Large intestine (tissue), 3 donors: Measurements from ENCODE around the gene MAPK8. TPM values are rescaled to one million over a fixed set of nuclear protein-coding genes. Genes with fewer than 3 reads are reported as not detected.
"Not testable (repeated sequence)": the region's sequence is repeated elsewhere in the genome, so short reads cannot be mapped to it uniquely, and the experiment has no call there.

Source experiments
- DNase-seq, 2 donors: peaks; one replicate each; pipeline versions ENCODE4 v3.0.0 to v3.0.0-alpha.2; 2013
- H3K27ac ChIP-seq: one replicate; pipeline ENCODE4 v1.5.1; 2013; ENCODE audit warnings: low read length
- H3K27me3 ChIP-seq: 2 replicates; pipeline ENCODE4 v1.6.1; 2013; ENCODE audit warnings: low read length; ENCODE audit not compliant: control insufficient read depth, insufficient read depth
- H3K36me3 ChIP-seq: 2 replicates; pipeline ENCODE4 v1.6.1; 2013; ENCODE audit warnings: low read length; ENCODE audit not compliant: control insufficient read depth, insufficient read depth
- H3K4me1 ChIP-seq: one replicate; pipeline ENCODE4 v1.6.1; 2013; ENCODE audit warnings: low read length; ENCODE audit not compliant: control insufficient read depth, insufficient read depth
- H3K4me3 ChIP-seq: one replicate; pipeline ENCODE4 v1.5.1; 2013; ENCODE audit warnings: low read length
- H3K9me3 ChIP-seq: one replicate; pipeline ENCODE4 v1.6.1; 2013; ENCODE audit warnings: mild to moderate bottlenecking, low read depth, low read length, moderate library complexity; ENCODE audit not compliant: control insufficient read depth
- WGBS: methylation state at CpG from one replicate; pipeline ENCODE4 v1.1.5; 2013; ENCODE audit warnings: low lambda C conversion rate; ENCODE audit not compliant: insufficient coverage; 5-methylcytosine and 5-hydroxymethylcytosine counted together
- polyA plus RNA-seq: library from polyadenylated mRNA; unstranded; fragments of 120-200 nt; gene quantifications from one replicate; pipeline ENCODE4 v1.2.1, GENCODE V29; 2013

The MAPK8 gene
- polyA plus RNA-seq, 1 donor: 40.6 TPM

DNA sequence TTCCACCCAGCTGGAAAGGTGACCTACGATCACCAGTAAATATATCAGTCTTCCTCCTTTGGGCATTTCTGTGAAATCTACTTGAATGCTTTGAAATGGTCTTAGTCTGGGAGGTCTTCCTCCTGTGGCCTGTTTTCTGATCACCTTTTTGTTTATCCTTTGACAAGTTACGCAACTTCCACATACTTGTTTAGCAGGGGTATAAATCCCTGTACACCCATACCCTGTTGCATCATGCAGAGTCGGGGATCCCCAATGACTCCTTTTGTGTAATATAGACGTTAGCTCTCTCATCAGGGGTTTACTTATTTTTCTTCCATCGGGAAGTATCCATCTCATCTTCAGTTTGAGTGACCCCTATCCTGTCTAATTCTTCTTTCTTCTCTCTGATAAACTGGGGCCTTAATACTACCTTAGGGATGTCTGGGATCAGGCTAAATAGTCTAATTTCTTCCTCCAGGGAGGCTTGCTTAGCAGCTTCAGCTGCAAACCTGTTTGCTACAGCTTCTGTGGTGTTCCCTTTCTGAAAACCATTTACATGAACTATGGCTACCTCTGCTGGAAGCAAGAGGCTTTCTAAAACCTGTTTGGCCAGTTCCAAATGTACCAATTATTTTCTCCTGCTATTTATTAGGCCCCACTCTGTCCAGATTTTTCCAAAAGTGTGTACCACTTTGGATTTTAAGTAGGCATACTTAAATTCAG is 25.8 kb downstream of the MAPK8 start:
- WGBS: no CpG with 5 or more reads among the region's 5 CpGs
- H3K27me3 ChIP-seq: no peaks in the 10 kb centered on the region
- no peak overlapping the region for H3K27ac ChIP-seq
- peaks cover 6% of the 10 kb centered on the region for H3K9me3 ChIP-seq
- no peak for DNase-seq
- no peak overlapping the region for H3K4me3 ChIP-seq
- H3K36me3 ChIP-seq: peaks cover 7% of the 10 kb centered on the region
- H3K4me1 ChIP-seq: no peaks in the 10 kb centered on the region

DNA sequence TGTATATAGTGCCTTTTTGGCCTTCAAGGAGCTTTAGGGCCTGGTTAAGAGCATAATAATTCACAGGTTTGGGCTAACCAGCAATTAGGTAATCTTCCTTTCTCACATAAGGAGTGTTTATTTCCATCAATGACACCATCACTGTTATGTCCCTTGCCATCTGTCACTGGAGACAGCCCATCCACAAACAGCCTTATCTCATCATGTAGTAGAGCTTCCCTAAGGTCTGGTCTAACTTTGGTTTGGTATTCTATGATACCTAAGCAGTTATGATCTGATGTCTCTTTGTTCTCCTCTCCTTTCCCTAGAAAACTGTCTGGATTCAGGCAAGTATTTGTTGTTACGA is 26.4 kb downstream of the MAPK8 start:
- Histone ChIP-seq H3K4me3 (no peak overlapping the region), H3K27me3 (no peaks in the 10 kb centered on the region), H3K27ac (no peak overlapping the region), H3K4me1 (no peaks in the 10 kb centered on the region), H3K36me3 (peaks cover 7% of the 10 kb centered on the region), H3K9me3 (peaks cover 6% of the 10 kb centered on the region)
- WGBS: no CpG with 5 or more reads among the region's 1 CpG
- DNase-seq: no peak

DNA sequence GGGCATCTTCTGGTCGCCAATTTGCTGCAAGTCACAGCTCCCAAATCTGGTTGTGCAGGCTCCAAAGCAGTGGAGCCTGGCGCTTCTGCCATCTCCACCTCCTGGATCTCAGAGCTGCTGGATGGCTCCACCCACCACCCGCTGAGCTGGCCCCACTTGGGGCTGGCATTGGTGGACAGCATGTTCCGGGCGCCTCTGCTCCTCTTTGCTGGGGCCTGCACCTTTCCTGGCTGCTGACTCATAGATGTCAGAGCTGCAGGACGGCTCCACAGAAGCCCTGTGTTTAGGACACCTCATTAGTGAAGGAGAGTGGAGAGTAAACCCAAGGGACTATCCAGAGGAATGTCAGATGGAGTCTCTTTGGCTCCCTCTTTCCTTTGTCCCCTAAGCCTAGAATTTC is 27.4 kb downstream of the MAPK8 start:
- 100% methylated on average over 1 of the region's 6 CpGs for WGBS
- no peak for DNase-seq

DNA sequence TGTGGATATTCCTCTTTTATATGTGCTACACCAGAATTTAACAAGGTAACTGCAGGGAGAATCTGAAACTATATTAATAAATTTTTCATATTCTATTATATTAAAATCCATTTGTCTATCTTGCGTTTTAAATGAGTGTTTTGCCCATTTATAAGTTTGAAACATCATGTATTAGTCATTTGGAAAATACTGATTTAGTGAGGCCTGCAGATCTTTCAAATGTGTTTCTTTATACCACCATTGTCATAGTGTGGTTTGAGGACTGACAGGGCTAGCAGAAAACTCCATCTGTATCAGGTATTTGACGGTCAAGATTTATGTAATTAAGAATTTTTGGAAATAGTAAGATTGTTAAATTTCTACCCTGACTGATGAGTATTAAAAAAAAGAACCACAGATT is 29.3 kb downstream of the MAPK8 start:
- Histone ChIP-seq H3K27ac (no peak overlapping the region), H3K4me3 (no peak overlapping the region), H3K27me3 (no peaks in the 10 kb centered on the region), H3K9me3 (peaks cover 6% of the 10 kb centered on the region), H3K36me3 (peaks cover 7% of the 10 kb centered on the region), H3K4me1 (no peaks in the 10 kb centered on the region)
- 94% methylated on average over 2 of the region's 2 CpGs for WGBS
- no peak for DNase-seq

More for the DNA sequence above, 27.4 kb downstream of the MAPK8 start:
- Histone ChIP-seq H3K27ac (no peak overlapping the region), H3K4me3 (no peak overlapping the region), H3K4me1 (no peaks in the 10 kb centered on the region), H3K9me3 (peaks cover 6% of the 10 kb centered on the region), H3K36me3 (peaks cover 7% of the 10 kb centered on the region), H3K27me3 (no peaks in the 10 kb centered on the region)

DNA sequence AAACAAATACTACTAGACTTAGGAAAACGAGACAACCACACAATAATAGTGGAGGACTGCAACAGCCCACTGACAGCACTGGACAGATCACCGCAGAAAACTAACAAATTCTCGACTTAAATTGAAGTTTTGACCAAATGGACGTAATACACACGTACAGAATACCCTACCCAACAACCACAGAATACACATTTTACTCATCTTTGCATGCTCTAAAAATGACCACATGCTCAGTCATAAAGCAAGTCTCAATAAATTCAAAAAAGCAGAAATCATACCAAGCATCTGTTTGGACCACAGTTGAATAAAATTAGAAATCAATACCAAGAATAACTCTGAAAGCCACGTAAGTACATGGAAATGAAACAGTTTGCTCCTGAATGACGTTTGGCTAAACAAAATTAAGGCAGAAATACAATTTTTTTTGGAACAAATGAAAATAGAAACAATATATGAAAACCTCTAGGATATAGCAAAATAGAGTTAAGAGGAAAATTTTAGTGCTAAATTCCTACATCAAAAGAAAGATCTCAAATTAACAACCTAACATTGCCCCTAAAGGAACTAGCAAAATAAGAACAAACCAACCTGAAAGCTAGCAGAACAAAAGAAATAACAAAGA is 30.6 kb downstream of the MAPK8 start:
- DNase-seq: no peak
- H3K27ac ChIP-seq: no peak overlapping the region
- H3K27me3 ChIP-seq: no peaks in the 10 kb centered on the region
- no peaks in the 10 kb centered on the region for H3K4me1 ChIP-seq
- H3K9me3 ChIP-seq: peaks cover 4% of the 10 kb centered on the region
- no peak overlapping the region for H3K4me3 ChIP-seq
- WGBS: 100% methylated on average over 2 of the region's 7 CpGs
- peaks cover 5% of the 10 kb centered on the region for H3K36me3 ChIP-seq

DNA sequence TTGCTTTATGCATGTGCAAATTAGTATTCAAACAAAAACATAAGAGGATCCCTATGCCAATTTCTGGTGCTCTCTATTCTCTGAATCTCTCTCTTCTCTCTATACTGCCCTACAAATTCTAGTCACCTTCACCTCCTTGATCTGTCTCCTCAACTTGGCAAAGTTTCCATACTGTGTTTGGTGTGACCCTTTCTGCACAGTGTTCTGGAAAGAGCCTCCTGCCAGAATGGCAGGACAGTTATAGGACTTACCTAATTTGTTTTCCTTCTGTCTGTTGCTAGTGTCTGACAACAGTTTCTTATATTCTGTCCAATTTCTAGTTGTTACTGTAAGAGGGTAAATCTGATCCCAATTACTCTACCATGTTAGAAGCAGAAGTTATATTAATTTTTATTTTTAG is 34.3 kb downstream of the MAPK8 start:
- Histone ChIP-seq H3K4me3 (no peak overlapping the region), H3K9me3 (no peaks in the 10 kb centered on the region), H3K27ac (no peak overlapping the region), H3K36me3 (no peaks in the 10 kb centered on the region), H3K4me1 (no peaks in the 10 kb centered on the region), H3K27me3 (no peaks in the 10 kb centered on the region)
- DNase-seq: no peak

DNA sequence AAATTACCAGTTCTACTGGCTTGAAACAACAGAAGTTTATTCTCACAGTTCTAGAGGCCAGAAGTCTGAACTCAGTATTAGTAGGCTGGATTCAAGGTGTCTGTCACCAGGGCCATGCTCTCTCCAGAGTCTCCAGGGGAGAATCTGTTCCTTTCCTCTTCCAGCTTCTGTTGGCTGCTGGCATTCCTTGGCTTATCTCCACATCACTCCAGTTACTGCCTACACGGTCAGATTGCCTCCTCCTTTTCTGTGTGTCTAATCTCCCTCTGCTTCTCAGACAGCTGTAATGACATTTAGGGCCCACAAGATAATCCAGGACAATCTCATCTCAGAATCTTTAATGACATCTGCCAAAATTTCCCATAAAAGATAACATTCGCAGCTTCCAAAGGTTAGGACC is 36.6 kb downstream of the MAPK8 start:
- Histone ChIP-seq H3K4me3 (no peak overlapping the region), H3K9me3 (peaks cover 5% of the 10 kb centered on the region), H3K27me3 (no peaks in the 10 kb centered on the region), H3K27ac (no peak overlapping the region), H3K36me3 (no peaks in the 10 kb centered on the region), H3K4me1 (no peaks in the 10 kb centered on the region)
- 0% methylated on average over 1 of the region's 2 CpGs for WGBS
- no peak for DNase-seq

DNA sequence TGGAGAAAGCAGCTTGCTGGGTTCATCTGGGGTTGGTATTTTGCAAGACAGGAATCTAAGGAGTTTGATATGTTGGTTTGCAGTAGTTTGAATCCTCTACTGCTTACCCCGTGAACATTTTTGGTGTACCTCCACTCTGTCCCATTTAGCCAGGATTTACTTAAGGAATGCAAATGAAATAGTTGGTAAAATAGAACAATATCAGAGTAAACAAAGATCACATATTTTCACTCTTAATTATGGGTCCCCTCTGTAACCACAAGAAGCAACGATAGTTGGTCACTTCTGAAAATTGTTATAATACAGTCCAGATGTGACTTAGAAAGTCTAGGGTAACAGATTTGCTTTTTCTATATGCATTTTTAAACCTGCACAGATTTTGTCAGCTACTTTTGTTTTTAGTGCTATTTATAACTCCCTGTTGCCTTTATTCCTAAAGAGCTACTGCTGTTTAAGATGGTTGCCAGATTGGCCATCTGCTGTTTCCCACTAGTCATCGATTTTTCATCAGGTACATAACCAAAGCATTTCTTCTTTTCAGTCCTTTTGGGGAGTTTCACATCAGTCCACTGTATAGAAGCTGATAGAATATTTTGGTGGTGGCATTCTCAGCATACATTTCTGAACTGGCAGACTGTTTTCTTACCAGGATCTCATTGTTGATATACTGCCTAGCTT is 37.6 kb downstream of the MAPK8 start:
- Histone ChIP-seq H3K4me1 (no peaks in the 10 kb centered on the region), H3K36me3 (no peaks in the 10 kb centered on the region), H3K4me3 (no peak overlapping the region), H3K27me3 (no peaks in the 10 kb centered on the region), H3K9me3 (peaks cover 5% of the 10 kb centered on the region), H3K27ac (no peak overlapping the region)
- WGBS: 86% methylated on average over 1 of the region's 3 CpGs
- no peak for DNase-seq

DNA sequence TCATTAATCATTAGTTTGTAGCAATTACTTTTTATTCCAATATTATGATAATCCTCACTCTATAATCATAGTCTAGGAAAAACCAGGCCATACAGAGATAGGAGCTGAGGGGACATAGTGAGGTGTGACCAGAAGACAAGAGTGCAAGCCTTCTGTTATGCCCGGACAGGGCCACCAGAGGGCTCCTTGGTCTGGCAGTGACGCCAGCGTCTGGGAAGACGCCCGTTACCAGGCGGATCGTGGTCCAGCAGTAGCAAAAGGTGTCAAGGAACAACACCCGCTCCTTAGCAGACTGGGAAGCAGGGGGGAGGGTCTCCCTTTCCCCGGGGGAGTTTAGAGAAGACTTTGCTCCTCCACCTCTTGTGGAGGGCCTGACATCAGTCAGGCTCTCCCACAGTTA is 39.8 kb downstream of the MAPK8 start:
- not testable (repeated sequence) for H3K9me3 ChIP-seq, H3K27ac ChIP-seq, H3K4me3 ChIP-seq, H3K36me3 ChIP-seq, H3K27me3 ChIP-seq, DNase-seq, H3K4me1 ChIP-seq
- WGBS: no CpG with 5 or more reads among the region's 9 CpGs

DNA sequence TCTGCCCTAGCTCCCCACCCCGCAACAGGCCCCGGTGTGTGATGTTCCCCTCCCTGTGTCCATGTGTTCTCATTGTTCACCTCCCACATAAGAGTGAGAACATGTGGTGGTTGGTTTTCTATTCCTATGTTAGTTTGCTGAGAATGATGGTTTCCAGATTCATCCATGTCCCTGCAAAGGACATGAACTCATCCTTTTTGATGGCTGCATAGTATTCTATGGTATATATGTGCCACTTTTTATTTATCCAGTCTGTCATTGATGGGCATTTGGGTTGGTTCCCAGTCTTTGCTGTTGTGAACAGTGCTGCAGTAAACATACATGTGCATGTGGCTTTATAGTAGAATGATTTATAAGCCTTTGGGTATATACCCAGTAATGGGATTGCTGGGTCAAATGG is 41.1 kb downstream of the MAPK8 start:
- H3K4me3 ChIP-seq, H3K9me3 ChIP-seq, DNase-seq, H3K4me1 ChIP-seq, H3K27me3 ChIP-seq, H3K36me3 ChIP-seq, H3K27ac ChIP-seq: not testable (repeated sequence)
- 80% methylated on average over 2 of the region's 2 CpGs for WGBS

DNA sequence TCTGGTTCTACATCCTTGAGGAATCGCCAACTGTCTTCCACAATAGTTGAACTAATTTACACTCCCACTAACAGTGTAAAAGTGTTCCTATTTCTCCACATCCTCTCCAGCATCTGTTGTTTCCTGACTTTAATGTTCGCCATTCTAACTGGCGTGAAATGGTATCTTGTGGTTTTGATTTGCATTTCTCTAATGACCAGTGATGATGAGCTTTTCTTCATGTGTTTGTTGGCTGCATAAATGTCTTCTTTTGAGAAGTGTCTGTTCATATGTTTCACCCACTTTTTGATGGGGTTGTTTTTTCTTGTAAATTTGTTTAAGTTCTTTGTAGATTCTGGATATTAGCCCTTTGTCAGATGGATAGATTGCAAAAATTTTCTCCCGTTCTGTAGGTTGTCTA is 41.5 kb downstream of the MAPK8 start:
- H3K9me3 ChIP-seq, H3K4me3 ChIP-seq, DNase-seq, H3K27me3 ChIP-seq, H3K36me3 ChIP-seq, H3K27ac ChIP-seq, H3K4me1 ChIP-seq: not testable (repeated sequence)
- 100% methylated on average over 1 of the region's 4 CpGs for WGBS
